ENCODE measurements around the gene PLXNA4.

Gene PLXNA4

GRCh38 chr7:132501956-132502355, 74.3 kb downstream of the PLXNA4 start:
- no peak for DNase-seq (ENCODE audit: low spot score)

GRCh38 chr7:132500727-132501440, 75.4 kb downstream of the PLXNA4 start:
- no peak for DNase-seq (ENCODE audit: low spot score)

GRCh38 chr7:132499487-132499886, 76.8 kb downstream of the PLXNA4 start:
- DNase-seq (ENCODE audit: low spot score): no peak

- no peak for DNase-seq (ENCODE audit: low spot score)
These were observed 77.2 kb downstream of the PLXNA4 start for GRCh38 chr7:132499065-132499464.

GRCh38 chr7:132498319-132498718, 78.0 kb downstream of the PLXNA4 start:
- DNase-seq (ENCODE audit: low spot score): no peak

GRCh38 chr7:132497098-132497497, 79.2 kb downstream of the PLXNA4 start:
- no peak for DNase-seq (ENCODE audit: low spot score)

- DNase-seq (ENCODE audit: low spot score): no peak
These were observed 80.3 kb downstream of the PLXNA4 start for GRCh38 chr7:132495936-132496335.

GRCh38 chr7:132494474-132494873, 81.8 kb downstream of the PLXNA4 start:
- DNase-seq (ENCODE audit: low spot score): no peak

- no peak for DNase-seq (ENCODE audit: low spot score)
These were observed 83.3 kb downstream of the PLXNA4 start for GRCh38 chr7:132492823-132493445.

GRCh38 chr7:132491391-132491945, 84.8 kb downstream of the PLXNA4 start:
- DNase-seq (ENCODE audit: low spot score): no peak

- DNase-seq (ENCODE audit: low spot score): no peak
These were observed 85.8 kb downstream of the PLXNA4 start for GRCh38 chr7:132490474-132490873.

- DNase-seq (ENCODE audit: low spot score): no peak
These were observed 86.5 kb downstream of the PLXNA4 start for GRCh38 chr7:132489776-132490237.

GRCh38 chr7:132488634-132489302, 87.5 kb downstream of the PLXNA4 start:
- DNase-seq (ENCODE audit: low spot score): no peak

GRCh38 chr7:132486274-132486610, 90.0 kb downstream of the PLXNA4 start:
- no peak for DNase-seq (ENCODE audit: low spot score)

- no peak for DNase-seq (ENCODE audit: low spot score)
These were observed 90.5 kb downstream of the PLXNA4 start for GRCh38 chr7:132485600-132486273.

GRCh38 chr7:132485136-132485535, 91.1 kb downstream of the PLXNA4 start:
- DNase-seq (ENCODE audit: low spot score): no peak

GRCh38 chr7:132482866-132483265, 93.4 kb downstream of the PLXNA4 start:
- DNase-seq (ENCODE audit: low spot score): no peak

- DNase-seq (ENCODE audit: low spot score): no peak
These were observed 95.7 kb downstream of the PLXNA4 start for GRCh38 chr7:132480534-132480933.

GRCh38 chr7:132476541-132476940, 99.7 kb downstream of the PLXNA4 start:
- no peak for DNase-seq (ENCODE audit: low spot score)

- no peak for DNase-seq (ENCODE audit: low spot score)
These were observed 100.6 kb downstream of the PLXNA4 start for GRCh38 chr7:132475669-132476116.

GRCh38 chr7:132475037-132475668, 101.1 kb downstream of the PLXNA4 start:
- DNase-seq (ENCODE audit: low spot score): no peak

Data from activated CD4-positive, alpha-beta T cell treated with anti-CD3 and anti-CD28 coated beads, Interleukin-2, Interleukin-4, amounts not matched to agents 100 ng/mL and 50 ng/mL, durations not matched to agents 16 hours and 8 hours (primary cell).